Stimulated activated CD8-positive, alpha-beta memory T cell treated with anti-CD3 and anti-CD28 coated beads, Interleukin-2, amount 100 ng/mL, for 48 hours (primary cell): ENCODE results near the gene BPIFB1.

Source experiments
- DNase-seq, 2 donors: peaks; one replicate each; pipeline ENCODE4 v3.0.0-alpha.2; 2020; ENCODE audit warnings: low read depth in 2 of 2

Gene BPIFB1

GRCh38 chr20:33322456-33322855 lies 39.4 kb downstream of the BPIFB1 start:
- no peak for DNase-seq

- no peak for DNase-seq
These were observed 40.2 kb downstream of the BPIFB1 start for GRCh38 chr20:33323236-33323635.

GRCh38 chr20:33325350-33325749 lies 42.3 kb downstream of the BPIFB1 start:
- DNase-seq, result no peak

- DNase-seq, result no peak
These were observed 45.4 kb downstream of the BPIFB1 start for GRCh38 chr20:33328157-33329137.

GRCh38 chr20:33332905-33333456 lies 50.0 kb downstream of the BPIFB1 start:
- DNase-seq, result no peak

- DNase-seq, result no peak
These were observed 50.6 kb downstream of the BPIFB1 start for GRCh38 chr20:33333616-33334015.

GRCh38 chr20:33334111-33334510 lies 51.1 kb downstream of the BPIFB1 start:
- DNase-seq, result no peak

GRCh38 chr20:33336375-33336774 lies 53.4 kb downstream of the BPIFB1 start:
- no peak for DNase-seq

- DNase-seq, result no peak
These were observed 54.1 kb downstream of the BPIFB1 start for GRCh38 chr20:33337119-33337518.

- no peak for DNase-seq
These were observed 54.6 kb downstream of the BPIFB1 start for GRCh38 chr20:33337531-33338165.

- no peak for DNase-seq
These were observed 55.6 kb downstream of the BPIFB1 start for GRCh38 chr20:33338467-33339258.

- no peak for DNase-seq
These were observed 56.6 kb downstream of the BPIFB1 start for GRCh38 chr20:33339515-33340058.

GRCh38 chr20:33343521-33343920 lies 60.5 kb downstream of the BPIFB1 start:
- no peak for DNase-seq

GRCh38 chr20:33345342-33345741 lies 62.3 kb downstream of the BPIFB1 start:
- no peak for DNase-seq

GRCh38 chr20:33348136-33348937 lies 65.3 kb downstream of the BPIFB1 start:
- no peak for DNase-seq

- no peak for DNase-seq
These were observed 66.5 kb downstream of the BPIFB1 start for GRCh38 chr20:33349493-33349892.

- no peak for DNase-seq
These were observed 68.7 kb downstream of the BPIFB1 start for GRCh38 chr20:33351696-33352095.

GRCh38 chr20:33352258-33353012 lies 69.4 kb downstream of the BPIFB1 start:
- DNase-seq, result no peak

- no peak for DNase-seq
These were observed 70.0 kb downstream of the BPIFB1 start for GRCh38 chr20:33353013-33353402.
